H1 (cell line): Measurements from ENCODE around the gene EXD3. TPM values are rescaled to one million over a fixed set of nuclear protein-coding genes. Genes with fewer than 3 reads are reported as not detected.

Experiments
- CTCF ChIA-PET: fragments of 300-600 bp; sonication (Branson Sonifier 250); formaldehyde crosslinking; loops from one replicate; lab custom pipeline; 2021; ENCODE audit not compliant: partially characterized antibody; lab: Charles Lee
- POLR2A ChIA-PET: fragments of 300-600 bp; sonication (Branson Sonifier 250); formaldehyde crosslinking; loops from one replicate; lab custom pipeline; 2021; ENCODE audit warnings: inconsistent platforms; ENCODE audit not compliant: partially characterized antibody; lab: Charles Lee
- DNase-seq, 2 experiments: peaks; one replicate each; pipeline versions ENCODE4 v3.0.0 to v3.0.0-alpha.2; 2010 to 2022; ENCODE audit warnings: low spot score in 2 of 2, low read depth in 1 of 2, mixed read lengths in 1 of 2
- FAIRE-seq: peaks from 2 replicates; lab custom pipeline; 2011; peaks lifted over from hg19 to GRCh38; lab: Jason Lieb, UNC
- H2AFZ ChIP-seq: 2 replicates; pipeline ENCODE4 v1.8.1; 2012; ENCODE audit warnings: low read length, inconsistent platforms
- H2AK5ac ChIP-seq: 2 replicates; pipeline ENCODE4 v1.6.1; 2013; ENCODE audit warnings: low read depth, low read length
- H2BK120ac ChIP-seq: replicated peaks from 2 replicates; pipeline ENCODE3; 2013; ENCODE audit warnings: low read depth, low read length, inconsistent platforms
- H2BK12ac ChIP-seq: 2 replicates; pipeline ENCODE4 v1.6.1; 2013; ENCODE audit warnings: low read depth, low read length
- H2BK15ac ChIP-seq: 2 replicates; pipeline ENCODE4 v1.6.1; 2013; ENCODE audit warnings: low read length
- H2BK20ac ChIP-seq: 2 replicates; pipeline ENCODE4 v1.6.1; 2013; ENCODE audit warnings: low read length
- H2BK5ac ChIP-seq: 2 replicates; pipeline ENCODE4 v1.6.1; 2013; ENCODE audit warnings: low read depth, low read length
- H3K14ac ChIP-seq: 2 replicates; pipeline ENCODE4 v1.6.1; 2013; ENCODE audit warnings: inconsistent platforms; ENCODE audit not compliant: insufficient read length
- H3K18ac ChIP-seq: 2 replicates; pipeline ENCODE4 v1.6.1; 2013; ENCODE audit warnings: low read length; ENCODE audit errors: extremely low read depth
- H3K23ac ChIP-seq: 2 replicates; pipeline ENCODE4 v1.6.1; 2013; ENCODE audit warnings: inconsistent platforms; ENCODE audit not compliant: insufficient read length
- H3K23me2 ChIP-seq: 2 replicates; pipeline ENCODE4 v1.6.1; 2013; ENCODE audit warnings: low read depth, low read length
- H3K27ac ChIP-seq: 2 replicates; pipeline ENCODE4 v1.6.1; 2011; ENCODE audit warnings: low read depth, low read length, inconsistent platforms
- H3K27me3 ChIP-seq, 4 experiments: replicated peaks in 1 of 4; 1 replicate in 1 of 4; 2 replicates in 3 of 4; pipeline versions ENCODE4 v1.6.1 to v1.8.1; 2011 to 2013; ENCODE audit warnings: low read length in 3 of 4, mild to moderate bottlenecking in 3 of 4, inconsistent platforms in 2 of 4, mixed read lengths in 2 of 4, moderate library complexity in 1 of 4; ENCODE audit not compliant: control insufficient read depth in 3 of 4, insufficient read depth in 3 of 4; ENCODE audit errors: extremely low read depth in 1 of 4
- H3K36me3 ChIP-seq, 4 experiments: 2 replicates each; pipeline versions ENCODE4 v1.6.1 to v1.8.1; 2011 to 2013; ENCODE audit warnings: mild to moderate bottlenecking in 4 of 4, low read length in 3 of 4, moderate library complexity in 2 of 4, control low read depth in 1 of 4, inconsistent platforms in 1 of 4; ENCODE audit not compliant: insufficient read depth in 4 of 4, control insufficient read depth in 2 of 4
- H3K4ac ChIP-seq: replicated peaks from 2 replicates; pipeline ENCODE3; 2013; ENCODE audit warnings: low read length, low read depth, mixed read lengths, inconsistent platforms; ENCODE audit not compliant: insufficient read length
- H3K4me1 ChIP-seq, 4 experiments: replicated peaks in 1 of 4; 1 replicate in 1 of 4; 2 replicates in 3 of 4; pipeline versions ENCODE4 v1.6.1 to v1.8.1; 2011 to 2013; ENCODE audit warnings: low read length in 3 of 4, inconsistent platforms in 2 of 4, mixed read lengths in 1 of 4; ENCODE audit not compliant: insufficient read depth in 4 of 4, control insufficient read depth in 3 of 4
- H3K4me2 ChIP-seq, 2 experiments: 2 replicates each; pipeline versions ENCODE4 v1.6.1 to v1.8.1; 2011 to 2013; ENCODE audit warnings: low read depth in 2 of 2, low read length in 2 of 2, control low read depth in 1 of 2, inconsistent platforms in 1 of 2, mild to moderate bottlenecking in 1 of 2; ENCODE audit not compliant: insufficient read depth in 1 of 2
- H3K4me3 ChIP-seq, 4 experiments: fragments of 200-600, 300-600 bp in 1 of 4; sonication (generic), shearing (Covaris generic), sonication (Bioruptor Twin) in 1 of 4; 2 replicates each; pipeline versions ENCODE4 v1.5.1 to v1.8.1; 2011 to 2016; ENCODE audit warnings: low read length in 4 of 4, low read depth in 3 of 4, control low read depth in 2 of 4, inconsistent platforms in 2 of 4, mild to moderate bottlenecking in 2 of 4, mixed read lengths in 1 of 4, moderate library complexity in 1 of 4; ENCODE audit not compliant: insufficient read depth in 2 of 4; ENCODE audit errors: extremely low read depth in 1 of 4
- H3K56ac ChIP-seq: replicated peaks from 2 replicates; pipeline ENCODE3; 2013; ENCODE audit warnings: low read depth, mild to moderate bottlenecking, mixed read lengths, low read length, inconsistent platforms; ENCODE audit not compliant: insufficient read length
- H3K79me1 ChIP-seq: 2 replicates; pipeline ENCODE4 v1.6.1; 2013; ENCODE audit warnings: low read depth, low read length, control low read depth
- H3K79me2 ChIP-seq, 2 experiments: 2 replicates each; pipeline versions ENCODE4 v1.6.1 to v1.8.1; 2012 to 2013; ENCODE audit warnings: low read length in 2 of 2, mild to moderate bottlenecking in 2 of 2, inconsistent platforms in 1 of 2; ENCODE audit not compliant: insufficient read depth in 2 of 2, control insufficient read depth in 1 of 2
- H3K9ac ChIP-seq, 4 experiments: replicated peaks in 1 of 4; 1 replicate in 1 of 4; 2 replicates in 3 of 4; pipeline versions ENCODE4 v1.6.1 to v1.8.1; 2011 to 2013; ENCODE audit warnings: low read depth in 3 of 4, low read length in 3 of 4, control low read depth in 2 of 4, mild to moderate bottlenecking in 2 of 4, moderate library complexity in 2 of 4, inconsistent platforms in 1 of 4; ENCODE audit errors: extremely low read depth in 1 of 4
- H3K9me3 ChIP-seq, 2 experiments: 2 replicates each; pipeline versions ENCODE4 v1.6.1 to v1.8.1; 2012 to 2013; ENCODE audit warnings: mild to moderate bottlenecking in 2 of 2, moderate library complexity in 2 of 2, control low read depth in 1 of 2, inconsistent platforms in 1 of 2, low read depth in 1 of 2, low read length in 1 of 2, mixed read lengths in 1 of 2; ENCODE audit not compliant: insufficient read depth in 2 of 2
- H4K20me1 ChIP-seq, 2 experiments: replicated peaks in 1 of 2; 2 replicates each; pipeline versions ENCODE3 to v1.8.1; 2011 to 2013; ENCODE audit warnings: inconsistent platforms in 2 of 2, low read length in 2 of 2, mild to moderate bottlenecking in 1 of 2; ENCODE audit not compliant: insufficient read depth in 2 of 2, control insufficient read depth in 1 of 2
- H4K5ac ChIP-seq: 2 replicates; pipeline ENCODE4 v1.6.1; 2013; ENCODE audit warnings: low read length, low read depth, mixed read lengths, inconsistent platforms; ENCODE audit not compliant: insufficient read length
- H4K8ac ChIP-seq: 2 replicates; pipeline ENCODE4 v1.8.0; 2013; ENCODE audit warnings: mild to moderate bottlenecking, moderate library complexity, low read length, inconsistent platforms; ENCODE audit not compliant: insufficient read depth; ENCODE audit errors: extremely low read depth
- H4K91ac ChIP-seq: replicated peaks from 2 replicates; pipeline ENCODE3; 2013; ENCODE audit warnings: low read length, mixed read lengths, inconsistent platforms; ENCODE audit not compliant: insufficient read length
- CTBP2 ChIP-seq: IDR thresholded peaks from 2 replicates; pipeline ENCODE4 v1.7.0; 2011; ENCODE audit warnings: borderline replicate concordance, mild to moderate bottlenecking, moderate library complexity, mixed read lengths, low read length; ENCODE audit not compliant: insufficient read depth, insufficient read length
- KDM1A ChIP-seq: fragments of 200-600, 300-600 bp; sonication (generic); IDR thresholded peaks from 2 replicates; pipeline ENCODE4 v1.7.1; 2016; ENCODE audit warnings: mild to moderate bottlenecking, low read length, borderline replicate concordance
- KDM4A ChIP-seq: IDR thresholded peaks from one replicate; pipeline ENCODE4 v1.7.1; 2012; ENCODE audit warnings: low read depth, mild to moderate bottlenecking, moderate library complexity, low read length, inconsistent platforms; ENCODE audit not compliant: severe bottlenecking
- RBBP5 ChIP-seq: IDR thresholded peaks from 2 replicates; pipeline ENCODE4 v1.7.1; 2012; ENCODE audit warnings: low read depth, mild to moderate bottlenecking, inconsistent platforms, low read length, moderate library complexity, borderline replicate concordance
- RFX5 ChIP-seq: IDR thresholded peaks from 2 replicates; pipeline ENCODE4 v1.6.1; 2011; ENCODE audit warnings: low read depth, low read length, improper control_type of control experiment, borderline replicate concordance
- SIN3A ChIP-seq, 2 experiments: IDR thresholded peaks in 1 of 2; conservative IDR thresholded peaks in 1 of 2; 2 replicates each; pipeline ENCODE4 v1.6.1; 2011 to 2012; ENCODE audit warnings: low read length in 2 of 2, improper control_type of control experiment in 1 of 2, low read depth in 1 of 2, mild to moderate bottlenecking in 1 of 2
- WGBS, 2 experiments: shearing (Covaris generic) in 1 of 2; methylation state at CpG; one replicate each; pipeline versions ENCODE4 v1.1.6 to v1.1.7; 2013 to 2015; ENCODE audit warnings: low lambda C conversion rate in 2 of 2, mixed read lengths in 2 of 2, inconsistent platforms in 1 of 2, low coverage in 1 of 2, missing lambda C conversion rate in 1 of 2; ENCODE audit not compliant: insufficient replicate concordance in 2 of 2, insufficient coverage in 1 of 2, insufficient read length in 1 of 2; ENCODE audit errors: extremely low coverage in 1 of 2, missing lambda C conversion rate in 1 of 2; 5-methylcytosine and 5-hydroxymethylcytosine counted together
- polyA plus RNA-seq, 7 experiments: library from polyadenylated mRNA; depleted of rRNA in 3 of 7; stranded (reverse) in 5 of 7; unstranded in 2 of 7; fragments of >200 nt in 5 of 7; fragments of 200-250 nt in 2 of 7; gene quantifications; 1 replicate in 5 of 7; 2 replicates in 1 of 7; 4 replicates in 1 of 7; pipeline versions ENCODE4 v1.2.1 to v1.2.3, GENCODE V29; 2011 to 2013; ENCODE audit warnings: missing spikeins in 2 of 7, mixed read lengths in 2 of 7
- total RNA-seq: library from RNA; stranded (reverse); fragmentation: NEBNext Ultra II Directional; extraction: Animal tissue kit (Norgen Biotek cat#: 25700); gene quantifications from 2 replicates; pipeline ENCODE4 v1.2.1, GENCODE V29; 2021
- TF ChIP-seq, protein P1 (sequence below), 3 experiments: IDR thresholded peaks; 1 replicate in 2 of 3; 2 replicates in 1 of 3; pipeline versions ENCODE4 v1.5.1 to v1.6.1; 2011; ENCODE audit warnings: low read length in 3 of 3, mild to moderate bottlenecking in 3 of 3, inconsistent platforms in 2 of 3, low read depth in 1 of 3, moderate library complexity in 1 of 3; ENCODE audit not compliant: insufficient read depth in 1 of 3; ENCODE audit errors: control extremely low read depth in 1 of 3

The EXD3 gene
- total and polyA plus RNA-seq, 2 of the 8 experiments (the other 6 are each of a cell fraction or from before 2014, with no cell fraction given) = 7.2 to 9.4 TPM

DNA sequence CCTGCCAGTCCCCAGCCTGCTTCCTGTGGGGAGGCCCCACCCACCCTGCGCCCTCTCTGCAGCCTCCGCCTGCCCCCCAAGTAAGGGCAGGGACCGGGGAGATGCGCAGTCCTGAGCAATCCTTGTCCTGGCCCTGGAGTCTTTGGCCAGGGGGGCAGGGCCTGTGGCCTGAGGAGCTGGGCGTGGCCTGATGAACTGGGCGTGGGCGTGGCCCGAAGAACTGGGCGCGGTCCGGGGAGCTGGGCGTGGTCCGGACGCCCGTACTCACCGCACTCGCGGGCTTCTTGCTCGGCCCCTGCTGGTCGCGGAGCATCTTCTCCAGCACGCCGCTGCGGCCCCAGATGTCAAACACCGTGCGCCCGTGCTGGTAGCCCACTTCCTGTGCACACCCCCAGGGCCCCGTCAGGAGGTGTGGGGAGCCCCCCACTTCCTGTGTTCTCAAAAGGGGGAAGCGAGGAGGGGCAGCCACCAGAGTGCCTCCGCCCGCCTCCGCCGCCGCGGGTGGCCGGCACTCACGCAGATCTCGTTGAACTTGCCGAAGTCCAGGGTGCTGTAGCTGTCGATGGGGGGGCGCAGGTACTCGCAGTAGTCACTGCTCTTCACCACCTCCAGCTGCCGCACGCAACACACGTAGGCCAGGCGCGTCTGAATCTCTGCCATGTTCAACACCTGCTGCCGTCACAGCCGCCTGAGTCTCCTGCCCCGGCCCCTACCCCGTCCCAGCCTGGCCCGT lies 38.9 kb upstream of the EXD3 start:
- POLR2A ChIA-PET = interaction anchor here (2.0 kb wide), 1 partner anchor 9 kb away, joined by 6 read pairs; no protein-coding TSS in a partner anchor
- Histone ChIP-seq H4K5ac (no peak overlapping the region), H2AK5ac (no peak overlapping the region), H3K9me3 (no peaks in the 10 kb centered on the region; a peak in 1 of 4 replicates), H3K27ac (no peak overlapping the region), H3K4me2 (peak overlapping the region; percentile 44 to 56; a peak in 3 of 4 replicates), H2BK120ac (no peak overlapping the region), H3K23ac (no peak overlapping the region), H4K20me1 (peaks cover 0 to 12% of the 10 kb centered on the region in 2 experiments), H2BK20ac (no peak overlapping the region), H3K14ac (no peak overlapping the region), H3K18ac (no peak overlapping the region), H3K23me2 (peaks cover 8% of the 10 kb centered on the region; the same call in 1 of the 2 replicates), H3K79me1 (peaks cover 3% of the 10 kb centered on the region; the same call in 1 of the 2 replicates), H3K9ac (no peak overlapping the region), H4K91ac (no peak overlapping the region), H3K36me3 (peaks cover 0 to 3% (median 2%) of the 10 kb centered on the region in 4 experiments; a peak in 4 of 8 replicates), H4K8ac (no peak overlapping the region), H3K4ac (no peak overlapping the region), H2BK12ac (no peak overlapping the region), H3K79me2 (no peaks in the 10 kb centered on the region; a peak in 1 of 4 replicates), H2BK15ac (peak overlapping the region; percentile 46; the same call in 1 of the 2 replicates), H3K56ac (no peak overlapping the region), H3K27me3 (peaks cover 0 to 19% (median 13%) of the 10 kb centered on the region in 4 experiments; a peak in 5 of 7 replicates), H3K4me3 (peak overlapping the region; percentile 5 to 51 (median 28); a peak in 5 of 8 replicates), H2BK5ac (no peak overlapping the region), H3K4me1 (peaks cover 0 to 18% (median 8%) of the 10 kb centered on the region in 4 experiments; a peak in 6 of 7 replicates), H2AFZ (no peak overlapping the region)
- CTCF ChIA-PET = interaction anchor here (1.0 to 1.4 kb wide), 2 partner anchors 8 to 17 kb away, joined by 3 to 6 read pairs; no protein-coding TSS in a partner anchor
- 46% methylated on average over 40 of the region's 52 CpGs; no CpG with 5 or more reads in 1 of the 2 experiments for whole genome bisulfite sequencing, 2 experiments
- FAIRE-seq = no peak
- DNase-seq = peak; percentile 66 to 89
- peak; percentile 51 for TF ChIP-seq KDM4A
- no peak for TF ChIP-seq RBBP5
- TF ChIP-seq RFX5 = no peak
- no peak for TF ChIP-seq KDM1A
- TF ChIP-seq, protein P1, sequence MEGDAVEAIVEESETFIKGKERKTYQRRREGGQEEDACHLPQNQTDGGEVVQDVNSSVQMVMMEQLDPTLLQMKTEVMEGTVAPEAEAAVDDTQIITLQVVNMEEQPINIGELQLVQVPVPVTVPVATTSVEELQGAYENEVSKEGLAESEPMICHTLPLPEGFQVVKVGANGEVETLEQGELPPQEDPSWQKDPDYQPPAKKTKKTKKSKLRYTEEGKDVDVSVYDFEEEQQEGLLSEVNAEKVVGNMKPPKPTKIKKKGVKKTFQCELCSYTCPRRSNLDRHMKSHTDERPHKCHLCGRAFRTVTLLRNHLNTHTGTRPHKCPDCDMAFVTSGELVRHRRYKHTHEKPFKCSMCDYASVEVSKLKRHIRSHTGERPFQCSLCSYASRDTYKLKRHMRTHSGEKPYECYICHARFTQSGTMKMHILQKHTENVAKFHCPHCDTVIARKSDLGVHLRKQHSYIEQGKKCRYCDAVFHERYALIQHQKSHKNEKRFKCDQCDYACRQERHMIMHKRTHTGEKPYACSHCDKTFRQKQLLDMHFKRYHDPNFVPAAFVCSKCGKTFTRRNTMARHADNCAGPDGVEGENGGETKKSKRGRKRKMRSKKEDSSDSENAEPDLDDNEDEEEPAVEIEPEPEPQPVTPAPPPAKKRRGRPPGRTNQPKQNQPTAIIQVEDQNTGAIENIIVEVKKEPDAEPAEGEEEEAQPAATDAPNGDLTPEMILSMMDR (IDR thresholded peaks at IDR 0.05; ENCODE audit: control extremely low read depth in 1 of 3, insufficient read depth in 1 of 3, low read depth in 1 of 3, low read length in 3 of 3) = peak in 1 of 3 experiments; percentile 12; a peak in 1 of 4 replicates
- TF ChIP-seq CTBP2 = peak; percentile 38
- peak in 1 of 2 experiments; percentile 42; a peak in 1 of 4 replicates for TF ChIP-seq SIN3A (conservative IDR thresholded peaks at IDR 0.05 in 1 of 2, IDR thresholded peaks at IDR 0.05 in 1 of 2; ENCODE audit: low read depth in 1 of 2, low read length in 2 of 2)
